Esophagus squamous epithelium (tissue), 4 donors: ENCODE results near the gene TMEM258.

ENCODE experiments used
- CTCF ChIP-seq, 6 experiments: fragments of 450-650 bp in 4 of 6; fragments of 200-600 bp in 2 of 6; sonication (generic) in 2 of 6; IDR thresholded peaks; one replicate each; pipeline ENCODE4 v1.5.1; 2016 to 2019; ENCODE audit warnings: antibody characterized with exemption in 6 of 6, mild to moderate bottlenecking in 4 of 6, moderate library complexity in 4 of 6
- POLR2A ChIP-seq, 4 donors: fragments of 450-650 bp; IDR thresholded peaks; one replicate each; pipeline ENCODE4 v1.6.1; 2017; ENCODE audit warnings: antibody characterized with exemption in 4 of 4, mild to moderate bottlenecking in 4 of 4, moderate library complexity in 3 of 4

- TF ChIP-seq POLR2A (IDR thresholded peaks at IDR 0.05) (no peak), CTCF (IDR thresholded peaks at IDR 0.05) (no peak)
Measured at GRCh38 chr11:61743486-61744095, 48.8 kb downstream of the TMEM258 start.
